ENCODE data around the gene HARBI1. TPM values are rescaled to one million over a fixed set of nuclear protein-coding genes. Genes with fewer than 3 reads are reported as not detected.

HARBI1 gene
- total and polyA plus RNA-seq, 7 experiments from 2014 or later: 2.9 to 18.1 (median 7.5) TPM

DNA sequence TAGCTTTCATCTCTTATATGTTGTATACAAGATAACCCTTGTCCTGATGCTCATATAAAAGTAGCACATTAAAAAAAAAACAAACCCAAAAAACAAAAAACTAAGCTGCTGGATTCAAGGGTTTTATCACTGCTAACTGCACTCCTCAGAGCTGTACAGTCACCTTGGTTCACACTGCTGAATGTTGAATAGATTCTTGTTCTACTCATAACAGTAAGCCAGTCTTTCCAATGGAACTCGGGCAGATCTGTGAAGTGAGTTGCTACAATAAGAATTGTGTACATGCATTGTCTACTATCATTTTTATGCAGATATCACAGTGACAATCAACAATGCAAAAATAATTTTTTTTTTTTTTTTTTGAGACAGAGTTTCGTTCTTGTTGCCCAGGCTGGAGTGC lies 4.7 kb downstream of the HARBI1 start:
- ChIA-PET CTCF (interaction anchor here (0.5 to 0.7 kb wide), 3 partner anchors 12 to 269 kb away, joined by 3 read pairs; no protein-coding TSS in a partner anchor), POLR2A (interaction anchor here (0.9 to 1.1 kb wide), 2 partner anchors 18 to 87 kb away, joined by 3 to 5 read pairs; partner anchors contain the start of gene AMBRA1)
- intact Hi-C loops (cut with micrococcal nuclease): loop anchor here in 1 of 2 donors (10.0 kb wide), 2 partner anchors 602 to 942 kb away; partner anchors contain the start of genes CELF1 and DDB2
- Mint-ChIP-seq H3K4me1 (peaks cover 7 to 27% (median 18%) of the 10 kb centered on the region in 7 donors), H3K4me3 (no peak overlapping the region), H3K36me3 (peaks cover 0 to 3% (median 0%) of the 10 kb centered on the region in 5 donors), H3K27me3 (no peaks in the 10 kb centered on the region), H3K27ac (no peak overlapping the region), H3K9me3 (peaks cover 0 to 4% (median 0%) of the 10 kb centered on the region in 11 donors)
- ATAC-seq (no peak), DNase-seq (no peak)
- Histone ChIP-seq H3K4me1 (ENCODE audit: control insufficient read depth in 2 of 2, insufficient read depth in 2 of 2, low read length in 2 of 2) (peaks cover 6 to 13% of the 10 kb centered on the region in 2 donors), H3K27ac (ENCODE audit: low read depth, low read length) (no peak overlapping the region), H3K27me3 (ENCODE audit: control insufficient read depth in 2 of 2, insufficient read depth in 2 of 2, low read length in 2 of 2) (no peaks in the 10 kb centered on the region), H3K9me3 (ENCODE audit: control insufficient read depth in 2 of 3, low read length in 3 of 3) (no peaks in the 10 kb centered on the region), H3K4me3 (ENCODE audit: low read length) (no peak overlapping the region), H3K36me3 (ENCODE audit: control insufficient read depth in 2 of 3, insufficient read depth in 3 of 3, low read length in 3 of 3) (peaks cover 0 to under 1% (median 0%) of the 10 kb centered on the region in 3 experiments)

DNA sequence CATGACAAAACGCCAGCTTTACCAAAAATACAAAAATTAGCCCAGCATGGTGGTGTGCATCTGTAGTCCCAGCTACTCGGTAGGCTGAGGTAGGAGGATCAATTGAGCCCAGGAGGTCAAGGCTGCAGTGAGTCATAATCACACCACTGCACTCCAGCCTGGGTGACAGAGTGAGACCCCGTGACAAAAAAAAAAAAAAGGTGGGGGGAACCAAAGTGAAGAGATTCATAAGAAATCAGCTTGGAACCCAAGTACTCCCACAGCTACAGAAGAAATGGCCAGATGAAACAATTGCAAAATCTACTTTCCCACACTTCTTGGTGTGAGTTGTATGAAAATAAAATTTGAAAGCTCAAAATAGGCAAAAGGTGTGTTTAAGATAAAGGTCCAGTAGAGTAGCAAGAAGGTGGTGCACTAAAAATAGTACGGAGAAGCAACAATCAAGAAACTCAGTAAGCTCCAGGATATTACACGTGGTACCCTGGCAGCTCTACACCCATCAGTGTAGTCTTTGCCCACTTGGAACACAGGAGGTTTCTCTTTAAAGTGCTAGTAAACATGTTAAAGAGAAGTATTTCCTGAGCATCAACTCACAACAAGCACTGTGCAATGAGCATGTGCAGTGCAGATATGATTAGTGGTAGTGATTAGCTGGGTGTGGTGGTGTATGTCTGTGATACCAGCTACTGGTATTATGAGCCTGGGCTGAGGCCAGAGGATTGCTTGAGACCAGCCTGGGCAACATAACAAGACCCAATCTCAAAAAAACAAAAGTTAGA lies 5.3 kb downstream of the HARBI1 start:
- Mint-ChIP-seq H3K9me3 (peaks cover 0 to 2% (median 0%) of the 10 kb centered on the region in 11 donors), H3K27me3 (no peaks in the 10 kb centered on the region), H3K4me3 (no peak overlapping the region), H3K4me1 (peaks cover 7 to 26% (median 19%) of the 10 kb centered on the region in 7 donors), H3K36me3 (peaks cover 0 to 3% (median 0%) of the 10 kb centered on the region in 5 donors), H3K27ac (peak overlapping the region in 2 of 9 donors; percentile 38 to 48)
- DNase-seq (no peak), ATAC-seq (no peak)
- Histone ChIP-seq H3K9me3 (ENCODE audit: control insufficient read depth in 2 of 3, low read length in 3 of 3) (no peaks in the 10 kb centered on the region), H3K4me3 (ENCODE audit: low read length) (no peak overlapping the region), H3K36me3 (ENCODE audit: control insufficient read depth in 2 of 3, insufficient read depth in 3 of 3, low read length in 3 of 3) (no peaks in the 10 kb centered on the region), H3K4me1 (ENCODE audit: control insufficient read depth in 2 of 2, insufficient read depth in 2 of 2, low read length in 2 of 2) (peaks cover 5 to 12% of the 10 kb centered on the region in 2 donors), H3K27me3 (ENCODE audit: control insufficient read depth in 2 of 2, insufficient read depth in 2 of 2, low read length in 2 of 2) (no peaks in the 10 kb centered on the region), H3K27ac (ENCODE audit: low read depth, low read length) (no peak overlapping the region)
- ChIA-PET CTCF (interaction anchor here (0.5 to 0.8 kb wide), 4 partner anchors 12 to 541 kb away, joined by 3 read pairs; no protein-coding TSS in a partner anchor), POLR2A (interaction anchor here (0.6 to 1.1 kb wide), 2 partner anchors 18 to 179 kb away, joined by 3 to 5 read pairs; partner anchors contain the start of gene AMBRA1)
- intact Hi-C loops (cut with micrococcal nuclease): loop anchor here in 1 of 2 donors (10.0 kb wide), 2 partner anchors 603 to 943 kb away; partner anchors contain the start of genes CELF1 and DDB2

DNA sequence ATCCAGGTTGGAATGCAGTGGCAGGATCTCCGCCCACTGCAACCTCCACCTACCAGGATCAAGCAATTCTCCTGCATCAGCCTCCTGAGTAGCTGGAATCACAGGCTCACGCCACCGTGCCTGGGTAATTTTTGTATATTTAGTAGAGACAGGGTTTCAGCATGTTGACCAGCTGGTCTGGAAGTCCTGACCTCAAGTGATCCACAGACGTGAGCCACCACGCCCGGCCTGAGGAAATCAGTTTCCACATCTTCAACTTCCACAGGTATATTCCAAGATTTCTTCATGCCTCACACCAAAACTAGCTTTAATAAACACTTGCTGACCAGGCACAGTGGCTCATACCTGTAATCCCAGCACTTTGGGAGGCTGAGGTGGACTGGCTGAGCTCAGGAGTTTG lies 7.6 kb downstream of the HARBI1 start:
- POLR2A ChIA-PET: interaction anchor here (0.6 kb wide), 1 partner anchor 9 kb away, joined by 3 read pairs; no protein-coding TSS in a partner anchor
- DNase-seq: no peak
- Histone ChIP-seq H3K4me1 (ENCODE audit: control insufficient read depth in 2 of 2, insufficient read depth in 2 of 2, low read length in 2 of 2) (no peaks in the 10 kb centered on the region), H3K4me3 (ENCODE audit: low read length) (no peak overlapping the region), H3K9me3 (ENCODE audit: control insufficient read depth in 2 of 3, low read length in 3 of 3) (no peaks in the 10 kb centered on the region), H3K36me3 (ENCODE audit: control insufficient read depth in 2 of 3, insufficient read depth in 3 of 3, low read length in 3 of 3) (no peaks in the 10 kb centered on the region), H3K27me3 (ENCODE audit: control insufficient read depth in 2 of 2, insufficient read depth in 2 of 2, low read length in 2 of 2) (no peaks in the 10 kb centered on the region), H3K27ac (ENCODE audit: low read depth, low read length) (no peak overlapping the region)
- CTCF ChIA-PET: no interaction called here
- H3K4me1 Mint-ChIP-seq: peaks cover 0 to 18% (median 6%) of the 10 kb centered on the region in 7 donors
- no peak overlapping the region for H3K4me3 Mint-ChIP-seq
- intact Hi-C loops (cut with micrococcal nuclease): no loop called here
- no peak for ATAC-seq
- peaks cover 0 to 3% (median 0%) of the 10 kb centered on the region in 5 donors for H3K36me3 Mint-ChIP-seq
- H3K27me3 Mint-ChIP-seq: no peaks in the 10 kb centered on the region
- no peaks in the 10 kb centered on the region for H3K9me3 Mint-ChIP-seq
- no peak overlapping the region for H3K27ac Mint-ChIP-seq

DNA sequence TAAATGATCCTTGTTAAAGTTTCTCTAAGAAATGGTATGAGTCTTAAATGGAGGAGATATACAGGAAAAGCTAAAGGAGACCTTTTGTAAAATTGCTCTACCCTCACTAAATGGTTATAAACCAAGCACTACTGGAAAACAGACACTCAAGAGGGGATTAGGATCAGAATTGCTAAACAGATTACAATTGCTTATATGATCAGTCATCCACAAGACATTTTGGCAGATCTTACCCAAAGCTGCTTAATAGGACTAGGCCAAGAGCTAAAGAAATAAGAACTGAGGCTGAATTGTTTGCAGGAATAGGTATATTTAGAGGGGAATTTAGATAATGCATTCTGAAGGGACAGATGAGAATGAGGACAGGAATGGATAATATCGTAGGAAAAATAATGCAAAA lies 9.5 kb downstream of the HARBI1 start:
- Mint-ChIP-seq H3K4me3 (no peak overlapping the region), H3K36me3 (peaks cover 0 to 4% (median 3%) of the 10 kb centered on the region in 5 donors), H3K27ac (no peak overlapping the region), H3K27me3 (no peaks in the 10 kb centered on the region), H3K9me3 (no peaks in the 10 kb centered on the region), H3K4me1 (peaks cover 0 to 18% (median 6%) of the 10 kb centered on the region in 7 donors)
- H3K27ac ChIP-seq (ENCODE audit: low read depth, low read length): no peak overlapping the region
- DNase-seq (no peak), ATAC-seq (no peak)
- POLR2A ChIA-PET: interaction anchor here (0.7 to 1.2 kb wide), 2 partner anchors 10 to 689 kb away, joined by 3 read pairs; partner anchors contain the start of genes ATG13 and HARBI1
- H3K4me1 ChIP-seq (ENCODE audit: control insufficient read depth in 2 of 2, insufficient read depth in 2 of 2, low read length in 2 of 2): no peaks in the 10 kb centered on the region
- no peaks in the 10 kb centered on the region for H3K27me3 ChIP-seq (ENCODE audit: control insufficient read depth in 2 of 2, insufficient read depth in 2 of 2, low read length in 2 of 2)
- intact Hi-C loops (cut with micrococcal nuclease): no loop called here
- CTCF ChIA-PET: interaction anchor here (1.0 kb wide), 1 partner anchor 11 kb away, joined by 4 read pairs; no protein-coding TSS in a partner anchor
- peaks cover 0 to 10% (median 0%) of the 10 kb centered on the region in 3 experiments for H3K36me3 ChIP-seq (ENCODE audit: control insufficient read depth in 2 of 3, insufficient read depth in 3 of 3, low read length in 3 of 3)
- no peaks in the 10 kb centered on the region for H3K9me3 ChIP-seq (ENCODE audit: control insufficient read depth in 2 of 3, low read length in 3 of 3)
- H3K4me3 ChIP-seq (ENCODE audit: low read length): no peak overlapping the region

DNA sequence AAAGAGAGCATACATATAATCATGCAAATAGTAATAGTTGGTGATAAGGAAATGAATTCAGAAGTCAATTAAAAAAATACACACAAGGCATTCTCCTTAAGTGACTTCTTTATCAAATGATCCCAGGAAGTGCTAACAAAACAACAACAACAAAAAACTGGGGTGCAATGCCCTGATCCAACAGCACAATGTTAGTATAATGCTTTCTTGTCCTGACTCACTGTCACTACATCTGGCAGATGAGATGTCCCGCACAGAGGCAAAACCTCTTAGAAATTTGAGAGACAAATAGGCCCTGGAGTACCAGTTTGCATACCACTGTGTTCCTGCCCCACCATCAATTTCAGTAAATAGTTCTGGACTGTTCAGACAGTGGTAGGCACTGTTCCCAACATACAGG lies 12.2 kb downstream of the HARBI1 start:
- Histone ChIP-seq H3K4me1 (ENCODE audit: control insufficient read depth in 2 of 2, insufficient read depth in 2 of 2, low read length in 2 of 2) (no peaks in the 10 kb centered on the region), H3K9me3 (ENCODE audit: control insufficient read depth in 2 of 3, low read length in 3 of 3) (no peaks in the 10 kb centered on the region), H3K36me3 (ENCODE audit: control insufficient read depth in 2 of 3, insufficient read depth in 3 of 3, low read length in 3 of 3) (peaks cover 0 to 10% (median 0%) of the 10 kb centered on the region in 3 experiments), H3K4me3 (ENCODE audit: low read length) (no peak overlapping the region), H3K27ac (ENCODE audit: low read depth, low read length) (no peak overlapping the region), H3K27me3 (ENCODE audit: control insufficient read depth in 2 of 2, insufficient read depth in 2 of 2, low read length in 2 of 2) (no peaks in the 10 kb centered on the region)
- ATAC-seq: no peak
- no peaks in the 10 kb centered on the region for H3K9me3 Mint-ChIP-seq
- peaks cover 0 to 12% (median 4%) of the 10 kb centered on the region in 7 donors for H3K4me1 Mint-ChIP-seq
- intact Hi-C loops (cut with micrococcal nuclease): no loop called here
- CTCF ChIA-PET: no interaction called here
- POLR2A ChIA-PET: no interaction called here
- no peak for DNase-seq
- H3K27ac Mint-ChIP-seq: no peak overlapping the region
- no peak overlapping the region for H3K4me3 Mint-ChIP-seq
- no peaks in the 10 kb centered on the region for H3K27me3 Mint-ChIP-seq
- H3K36me3 Mint-ChIP-seq: peaks cover 0 to 4% (median 2%) of the 10 kb centered on the region in 5 donors

DNA sequence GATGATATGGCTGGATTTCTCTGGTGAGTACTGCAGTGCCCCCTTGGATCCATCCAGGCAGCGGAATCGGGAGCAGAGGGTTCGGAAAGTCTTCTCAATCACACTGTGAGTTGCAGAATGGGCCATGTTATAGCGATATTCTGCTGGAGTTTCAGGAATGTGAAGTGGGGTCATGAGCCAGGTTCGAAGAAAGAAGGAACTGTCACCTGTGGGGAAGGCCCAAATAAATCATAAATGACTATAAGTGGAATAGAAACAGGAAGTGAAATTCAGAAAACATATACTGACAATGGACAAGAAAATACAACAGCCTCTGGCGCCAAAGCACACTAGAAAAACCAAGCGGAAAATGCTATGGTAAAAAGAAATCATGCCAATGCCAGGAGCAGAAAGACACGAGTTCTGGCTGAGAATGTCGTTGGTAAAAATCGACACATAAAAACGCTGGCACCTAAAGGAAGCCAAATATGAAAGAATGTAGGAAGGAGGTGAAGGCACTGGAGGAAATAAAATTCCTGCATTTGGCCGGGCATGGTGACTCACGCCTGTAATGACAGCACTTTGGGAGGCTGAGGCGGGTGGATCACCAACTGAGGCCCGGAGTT lies 13.2 kb downstream of the HARBI1 start:
- H3K36me3 ChIP-seq (ENCODE audit: control insufficient read depth in 2 of 3, insufficient read depth in 3 of 3, low read length in 3 of 3): peaks cover 0 to 10% (median 0%) of the 10 kb centered on the region in 3 experiments
- no peaks in the 10 kb centered on the region for H3K27me3 ChIP-seq (ENCODE audit: control insufficient read depth in 2 of 2, insufficient read depth in 2 of 2, low read length in 2 of 2)
- no peaks in the 10 kb centered on the region for H3K9me3 ChIP-seq (ENCODE audit: control insufficient read depth in 2 of 3, low read length in 3 of 3)
- H3K4me3 ChIP-seq (ENCODE audit: low read length): no peak overlapping the region
- no peak for DNase-seq
- H3K27ac Mint-ChIP-seq: no peak overlapping the region
- no peak overlapping the region for H3K4me3 Mint-ChIP-seq
- H3K27me3 Mint-ChIP-seq: no peaks in the 10 kb centered on the region
- no peaks in the 10 kb centered on the region for H3K9me3 Mint-ChIP-seq
- ATAC-seq: no peak
- peaks cover 0 to 12% (median 4%) of the 10 kb centered on the region in 7 donors for H3K4me1 Mint-ChIP-seq
- H3K4me1 ChIP-seq (ENCODE audit: control insufficient read depth in 2 of 2, insufficient read depth in 2 of 2, low read length in 2 of 2): no peaks in the 10 kb centered on the region
- no peak overlapping the region for H3K27ac ChIP-seq (ENCODE audit: low read depth, low read length)
- CTCF ChIA-PET: no interaction called here
- POLR2A ChIA-PET: no interaction called here
- intact Hi-C loops (cut with micrococcal nuclease): no loop called here
- H3K36me3 Mint-ChIP-seq: peaks cover 0 to 4% (median 2%) of the 10 kb centered on the region in 5 donors
